Pulmonary artery endothelial cell (primary cell): ENCODE data around the gene MGLL. TPM values are rescaled to one million over a fixed set of nuclear protein-coding genes. Genes with fewer than 3 reads are reported as not detected.

ENCODE experiments used
- DNase-seq: peaks from one replicate; pipeline ENCODE4 v3.0.0-alpha.2; 2011; ENCODE audit warnings: low read depth, low spot score
- total RNA-seq: library from RNA; depleted of rRNA; stranded (reverse); fragments of >200 nt; gene quantifications from 2 replicates; pipeline ENCODE4 v1.2.3, GENCODE V29; 2014

MGLL gene
- total RNA-seq, 1 donor from 2014 or later = 82.6 TPM

DNA sequence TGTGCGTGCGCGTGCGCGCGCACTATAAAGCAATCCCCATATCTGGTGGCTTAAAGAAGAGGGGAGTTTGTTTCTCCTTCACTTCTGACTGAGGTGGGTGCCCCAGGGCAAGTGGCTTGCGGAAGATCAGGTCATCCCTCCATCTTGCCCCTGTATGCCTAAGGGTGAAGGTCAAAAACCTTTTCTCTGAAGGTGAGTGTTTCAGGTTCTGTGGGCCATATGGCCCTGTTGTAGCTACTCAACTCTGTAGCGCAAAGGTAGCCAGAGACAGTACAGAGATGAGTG is 144.1 kb downstream of the MGLL start:
- DNase-seq = no peak

DNA sequence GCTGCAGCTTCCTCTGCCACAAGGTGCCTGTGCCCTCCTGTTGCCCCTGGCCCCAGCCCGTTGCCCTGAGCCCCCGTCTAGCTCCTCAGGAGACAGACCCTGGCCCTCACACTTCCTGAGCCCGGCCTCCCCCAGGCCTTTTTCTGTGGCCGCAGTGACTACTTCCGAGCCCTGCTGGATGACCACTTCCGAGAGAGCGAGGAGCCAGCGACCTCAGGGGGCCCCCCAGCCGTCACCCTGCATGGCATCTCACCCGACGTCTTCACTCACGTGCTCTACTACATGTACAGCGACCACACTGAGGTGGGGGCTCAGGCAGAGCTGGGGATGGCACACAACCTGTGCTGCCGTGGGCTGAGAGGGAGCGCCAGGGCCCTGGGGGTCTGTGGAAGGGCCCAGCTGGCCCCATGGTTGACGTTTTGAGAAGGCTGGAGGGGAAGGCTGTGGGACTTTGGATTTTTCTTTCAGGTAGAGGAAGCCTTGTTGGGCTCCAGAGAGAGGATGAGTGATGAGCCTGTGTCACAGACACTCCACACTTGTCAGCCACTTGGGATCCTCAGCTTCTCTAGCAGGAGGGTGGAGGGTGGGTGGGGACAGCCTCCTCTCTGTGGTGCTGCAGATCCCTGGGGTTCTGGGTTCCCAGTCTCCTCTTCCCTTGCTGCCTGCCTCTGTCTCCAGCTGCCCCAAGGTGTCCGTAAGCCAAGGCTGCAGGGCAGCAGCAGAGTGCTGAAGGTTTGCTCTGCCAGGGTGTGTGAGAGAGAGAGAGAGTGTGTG is 144.6 kb downstream of the MGLL start:
- no peak for DNase-seq

DNA sequence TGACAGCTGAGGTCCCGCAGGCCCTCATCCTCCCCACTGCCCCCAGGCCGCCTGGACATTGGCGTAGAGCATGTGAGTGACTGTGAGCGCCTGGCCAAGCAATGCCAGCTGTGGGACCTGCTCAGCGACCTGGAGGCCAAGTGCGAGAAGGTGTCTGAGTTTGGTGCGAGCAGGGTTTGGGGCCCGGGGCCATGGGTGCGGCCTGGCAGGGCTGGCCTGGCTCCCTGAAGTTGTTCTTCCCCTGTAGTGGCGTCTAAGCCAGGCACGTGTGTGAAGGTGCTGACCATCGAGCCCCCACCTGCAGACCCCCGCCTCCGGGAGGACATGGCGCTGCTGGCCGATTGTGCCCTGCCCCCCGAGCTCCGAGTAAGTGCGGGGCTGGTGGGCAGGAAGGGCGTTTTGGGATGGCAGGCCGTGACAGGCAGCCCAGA is 145.4 kb downstream of the MGLL start:
- no peak for DNase-seq

DNA sequence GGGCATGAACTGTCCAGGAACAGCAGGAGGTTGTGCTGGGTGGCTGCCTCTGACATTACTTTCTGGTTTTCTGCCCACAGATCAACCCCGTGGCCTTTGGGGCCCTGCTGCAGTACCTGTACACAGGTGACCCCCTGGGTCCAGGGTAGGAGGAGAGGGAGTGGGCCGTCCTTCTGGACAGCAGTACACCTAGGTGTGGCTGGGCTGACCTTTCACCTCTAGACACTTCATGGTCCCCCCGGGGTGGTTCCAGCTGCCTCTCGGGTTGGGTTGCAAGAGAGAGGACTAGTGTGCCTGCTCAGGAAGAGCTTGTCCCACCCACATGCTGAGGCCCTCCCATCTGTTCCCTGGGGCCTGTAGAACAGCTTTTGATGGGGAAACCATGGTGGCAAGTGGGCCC is 145.9 kb downstream of the MGLL start:
- DNase-seq = no peak

DNA sequence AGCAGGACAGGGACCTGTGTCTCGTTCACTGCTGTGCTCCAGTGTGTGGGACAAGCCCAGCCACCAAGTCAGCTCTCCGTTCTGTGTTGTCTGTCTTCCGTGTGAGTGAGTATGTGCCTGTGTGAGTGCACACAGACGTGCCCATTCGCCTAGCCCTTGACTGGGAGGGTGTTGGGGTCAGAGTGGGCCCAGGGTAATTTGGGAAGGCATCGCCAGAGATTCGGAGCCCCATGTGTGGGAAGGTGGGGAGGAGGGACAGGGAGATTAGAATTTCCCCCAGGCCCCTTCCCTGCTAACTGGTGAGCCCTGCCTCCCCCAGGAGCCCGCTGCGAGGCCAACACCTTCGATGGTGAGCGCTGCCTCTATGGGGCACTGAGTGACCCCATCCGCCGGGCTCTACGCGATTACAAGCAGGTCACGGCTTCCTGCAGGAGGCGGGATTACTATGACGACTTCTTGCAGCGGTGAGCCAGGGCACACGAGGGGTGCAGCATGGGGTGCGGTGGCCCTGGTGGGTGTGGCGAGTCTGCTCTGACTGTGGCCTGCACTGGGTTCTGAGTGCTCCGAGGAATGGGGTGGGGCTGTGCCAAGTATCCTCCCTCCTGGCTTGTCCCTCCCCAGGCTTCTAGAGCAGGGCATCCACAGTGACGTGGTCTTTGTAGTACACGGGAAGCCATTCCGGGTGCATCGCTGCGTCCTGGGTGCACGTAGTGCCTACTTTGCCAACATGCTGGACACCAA is 146.5 kb downstream of the MGLL start:
- DNase-seq = no peak

DNA sequence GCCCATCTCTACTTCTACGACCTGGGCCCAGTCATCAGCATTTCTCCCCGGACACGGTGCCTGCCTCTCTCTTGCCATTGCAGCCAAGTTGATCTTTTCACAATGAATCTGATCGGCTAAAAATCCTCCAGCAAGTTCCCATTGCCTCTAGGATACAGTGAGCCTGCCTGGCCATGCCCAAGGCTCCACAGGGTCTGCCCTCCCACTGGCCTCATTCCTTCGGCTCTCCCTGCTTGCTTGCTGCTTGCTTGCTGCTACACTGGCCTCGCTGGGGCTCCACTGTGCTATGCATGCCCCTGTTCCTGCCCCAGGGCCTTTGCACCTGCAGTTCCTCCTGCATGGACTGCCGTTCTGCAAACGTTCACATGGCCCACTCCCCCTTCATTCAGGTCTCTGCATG is 147.5 kb downstream of the MGLL start:
- DNase-seq = no peak

DNA sequence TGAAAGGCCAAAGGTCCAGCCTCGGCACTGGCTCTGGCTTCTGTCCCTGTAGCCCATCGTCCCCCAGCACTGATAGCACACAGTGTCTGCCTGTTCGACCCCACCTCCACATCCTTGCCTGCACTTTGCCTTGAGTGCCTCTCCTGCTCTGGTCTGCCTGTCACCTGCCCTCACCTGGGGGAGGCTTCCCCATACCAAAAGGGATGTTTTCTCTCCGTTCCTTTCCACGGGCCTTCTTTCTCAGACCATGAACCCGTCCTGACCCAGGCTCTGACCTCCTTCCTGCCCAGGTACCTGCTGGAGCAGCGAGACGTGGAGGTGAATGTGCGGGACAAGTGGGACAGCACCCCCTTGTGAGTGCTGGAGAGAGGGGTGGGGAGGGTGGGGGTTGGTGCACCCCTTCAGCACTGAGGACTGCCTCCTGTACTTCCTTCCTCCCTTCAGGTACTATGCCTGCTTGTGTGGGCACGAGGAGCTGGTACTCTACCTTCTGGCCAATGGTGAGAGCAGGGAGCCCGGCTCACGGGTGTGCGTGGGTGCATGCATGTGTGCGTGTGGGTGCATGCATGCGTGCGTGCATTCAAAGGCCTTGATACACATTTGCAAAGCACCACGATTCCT is 148.1 kb downstream of the MGLL start:
- DNase-seq = no peak

DNA sequence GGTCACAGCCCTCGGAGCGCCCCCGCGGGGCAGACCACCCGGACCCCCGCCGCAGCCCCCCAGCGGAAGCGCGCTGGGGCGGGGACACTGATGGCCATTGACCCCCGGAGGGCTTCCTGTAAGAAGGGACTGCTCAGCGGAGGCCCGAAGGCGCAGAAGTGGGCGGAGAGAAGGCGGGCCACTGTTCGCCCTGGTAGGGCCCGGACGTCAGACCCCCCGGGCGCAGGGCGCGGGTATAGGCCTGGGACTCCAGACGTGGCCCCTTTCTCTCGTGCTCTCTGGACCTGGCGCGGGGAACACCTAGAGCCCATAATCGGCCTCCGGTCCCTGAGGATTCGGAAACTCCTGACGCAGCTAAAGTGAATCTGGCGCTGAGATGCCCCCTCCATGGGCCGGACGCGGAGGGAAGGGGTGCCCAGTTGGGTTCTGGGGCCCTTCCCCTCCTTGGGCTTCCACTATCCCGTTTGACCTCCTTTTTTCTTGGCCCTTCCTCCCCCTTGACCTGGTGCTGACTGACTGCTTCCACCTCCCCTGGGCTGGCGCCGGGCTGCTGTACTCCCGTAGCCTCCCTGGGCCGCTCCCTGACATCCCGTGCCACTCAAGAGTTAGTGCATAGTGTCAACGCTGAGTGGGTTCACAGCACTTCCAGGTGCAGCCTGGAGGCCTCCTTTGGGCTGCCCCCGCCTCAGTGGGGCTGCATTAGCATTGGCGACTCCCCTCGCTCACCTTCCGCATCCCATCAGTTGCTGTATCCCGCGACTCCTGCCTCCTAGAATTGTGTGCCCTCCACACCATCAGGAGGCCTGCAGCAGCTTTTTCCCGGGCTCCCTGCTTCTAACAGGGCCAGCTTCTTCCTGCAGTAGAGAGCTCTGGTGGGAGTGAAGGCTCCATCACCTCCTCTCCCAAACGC is 148.9 kb downstream of the MGLL start:
- no peak for DNase-seq

DNA sequence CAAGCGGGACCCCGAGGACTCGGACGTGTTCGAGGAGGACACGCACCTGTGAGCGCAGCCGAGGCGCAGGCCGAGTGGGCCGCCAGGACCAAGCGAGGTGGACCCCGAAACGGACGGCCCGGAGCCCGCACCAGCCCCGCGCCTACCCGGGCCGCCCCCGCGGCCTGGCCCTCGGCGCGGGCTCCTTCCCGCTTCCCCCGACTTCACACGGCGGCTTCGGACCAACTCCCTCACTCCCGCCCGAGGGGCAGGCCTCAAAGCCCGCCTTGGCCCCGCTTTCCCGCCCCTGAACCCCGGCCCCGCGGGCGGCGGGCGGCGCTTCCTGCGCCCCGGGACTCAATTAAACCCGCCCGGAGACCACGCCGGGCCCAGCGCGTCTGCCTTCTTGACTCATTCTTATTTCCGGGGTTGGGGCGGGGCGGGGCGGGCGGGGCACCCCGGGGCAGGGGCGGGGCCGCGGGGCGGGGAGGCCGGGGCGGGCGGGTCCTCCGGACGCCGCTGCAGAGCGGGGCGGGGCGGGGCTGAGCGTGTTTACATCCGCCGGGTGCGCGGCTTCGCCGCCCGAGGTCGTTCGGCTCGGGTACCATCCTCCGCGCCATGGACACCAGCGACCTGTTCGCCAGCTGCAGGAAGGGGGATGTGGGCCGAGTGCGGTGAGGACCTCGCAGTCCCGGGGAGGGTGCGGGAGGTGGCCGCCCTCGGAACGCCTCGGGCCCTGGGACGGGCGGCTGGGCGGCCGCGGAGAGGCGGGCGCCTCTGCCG is 149.7 kb downstream of the MGLL start, which contains the start of gene ABTB1:
Gene ABTB1 (plus strand): TSS at position 524 of the 762 bp plus-strand sequence. CDS start 74 bp downstream, at position 598.
- DNase-seq = no peak

DNA sequence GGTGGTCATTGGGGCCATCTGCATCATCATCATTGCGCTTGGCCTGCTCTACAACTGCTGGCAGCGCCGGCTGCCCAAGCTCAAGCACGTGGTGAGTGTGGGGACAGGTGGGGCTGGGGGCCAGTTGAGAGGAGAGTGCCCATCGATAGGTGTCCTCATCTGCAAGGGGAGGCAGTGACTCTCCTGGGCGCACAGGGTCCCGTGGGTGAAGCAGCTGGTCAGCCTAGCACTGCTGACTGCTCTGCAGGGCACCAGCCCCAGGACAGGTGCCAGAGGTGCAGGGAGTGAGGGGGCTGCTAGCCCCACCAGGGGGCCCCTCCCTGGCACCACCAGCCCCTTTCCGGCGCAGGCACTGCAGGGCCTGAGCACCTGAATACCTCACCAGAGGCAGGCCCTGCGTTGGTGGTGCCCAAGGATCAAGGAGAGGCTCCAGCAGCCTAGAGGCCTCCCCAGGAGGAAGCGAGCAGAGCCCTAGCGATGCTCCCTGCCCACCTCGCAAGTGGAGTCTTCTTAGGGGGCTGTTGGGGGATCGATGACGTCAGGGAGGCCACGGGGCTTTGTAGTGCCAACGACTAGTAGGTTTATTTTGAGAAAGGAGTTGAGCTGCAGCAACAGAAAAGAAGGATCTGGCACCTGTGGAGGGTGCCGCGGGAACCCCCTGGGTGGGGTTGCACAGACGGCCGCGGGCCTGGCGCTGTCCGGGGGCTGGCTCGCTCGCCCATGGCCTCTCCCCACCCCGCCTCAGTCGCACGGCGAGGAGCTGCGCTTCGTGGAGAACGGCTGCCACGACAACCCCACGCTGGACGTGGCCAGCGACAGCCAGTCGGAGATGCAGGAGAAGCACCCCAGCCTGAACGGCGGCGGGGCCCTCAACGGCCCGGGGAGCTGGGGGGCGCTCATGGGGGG is 150.5 kb downstream of the MGLL start:
- no peak for DNase-seq

DNA sequence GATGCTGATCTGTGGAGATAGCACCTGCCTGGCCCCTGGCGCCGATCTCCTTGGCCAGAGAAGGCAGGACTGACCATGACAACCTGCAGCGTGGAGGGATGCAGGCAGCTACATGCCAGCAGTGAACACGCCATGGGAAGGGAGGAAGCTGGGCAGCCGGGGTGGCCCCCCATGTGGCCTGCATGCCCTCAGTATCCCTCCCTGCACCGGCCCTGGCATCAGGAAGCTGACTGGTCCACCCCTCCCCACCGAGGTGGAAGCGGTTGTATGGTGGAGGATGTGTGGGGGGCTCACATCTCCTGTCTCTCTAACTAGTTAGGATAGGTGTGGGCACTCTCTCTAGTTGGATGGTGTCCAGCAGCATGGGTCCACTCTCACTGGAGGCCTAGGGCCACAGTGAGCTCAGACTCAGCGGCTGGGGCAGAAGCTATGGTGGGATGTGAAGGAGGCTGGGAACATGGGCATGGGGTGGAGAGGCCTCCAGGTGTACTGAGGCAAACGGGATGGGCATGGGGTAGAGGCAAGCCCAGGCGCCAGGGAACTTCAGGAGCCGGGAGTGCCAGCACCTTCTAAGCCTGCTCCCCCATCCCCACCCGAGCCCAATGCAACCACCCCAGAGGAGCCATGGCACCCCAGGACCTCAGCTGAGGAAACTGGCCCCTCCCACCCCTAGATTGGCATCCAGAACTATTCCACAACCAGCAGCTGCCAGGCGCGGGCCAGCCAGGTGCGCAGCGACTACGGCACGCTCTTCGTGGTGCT is 151.4 kb downstream of the MGLL start:
- DNase-seq = no peak

DNA sequence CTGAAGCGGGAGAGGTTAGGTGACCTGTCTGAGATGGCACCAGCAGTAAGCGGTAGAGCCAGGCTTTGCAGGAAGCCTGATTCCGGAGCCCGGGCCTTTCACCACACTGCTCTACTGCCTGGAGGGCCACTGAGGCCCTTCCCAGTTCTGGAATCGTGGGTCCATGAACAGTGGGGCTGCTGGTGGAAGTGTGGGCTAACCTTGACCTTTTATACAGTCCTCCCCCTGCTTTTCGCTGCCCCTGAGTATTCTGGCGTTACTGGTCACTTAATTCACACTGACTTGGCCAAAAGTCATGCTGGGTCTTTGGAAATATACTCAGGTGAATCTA is 152.1 kb downstream of the MGLL start:
- no peak for DNase-seq

DNA sequence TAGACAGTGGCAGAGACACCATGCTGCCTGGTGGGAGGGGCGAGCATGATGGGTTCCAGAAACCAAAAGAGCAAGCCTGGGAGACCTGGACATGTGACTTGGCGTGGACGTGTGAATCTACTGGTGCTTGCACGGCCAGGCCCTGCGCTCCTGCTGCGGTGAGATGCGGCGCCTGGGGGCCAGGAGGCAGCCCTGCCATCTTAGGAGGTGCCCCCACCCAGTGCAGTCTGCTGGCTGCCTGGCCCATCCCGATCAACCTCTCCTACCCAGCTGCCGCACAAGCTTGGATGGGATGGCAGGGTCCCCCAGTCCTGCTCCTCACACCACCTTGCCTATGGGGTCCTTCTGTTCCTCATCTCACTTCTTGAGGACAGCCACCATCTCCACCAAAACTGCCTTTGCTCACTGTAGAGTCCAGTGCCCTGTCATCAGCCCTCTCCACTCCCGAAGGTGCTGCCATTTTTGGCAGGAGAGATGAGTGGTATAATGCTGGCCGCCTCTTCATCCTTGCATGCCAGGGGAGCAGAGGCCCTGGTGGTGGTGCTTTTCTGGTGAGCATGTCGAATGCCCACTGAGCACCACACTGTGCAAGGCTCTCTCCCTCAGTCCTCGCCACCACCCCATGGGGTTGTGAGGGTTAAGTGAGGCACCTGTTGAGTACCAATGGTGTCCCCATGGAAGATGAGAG is 152.6 kb downstream of the MGLL start:
- no peak for DNase-seq

DNA sequence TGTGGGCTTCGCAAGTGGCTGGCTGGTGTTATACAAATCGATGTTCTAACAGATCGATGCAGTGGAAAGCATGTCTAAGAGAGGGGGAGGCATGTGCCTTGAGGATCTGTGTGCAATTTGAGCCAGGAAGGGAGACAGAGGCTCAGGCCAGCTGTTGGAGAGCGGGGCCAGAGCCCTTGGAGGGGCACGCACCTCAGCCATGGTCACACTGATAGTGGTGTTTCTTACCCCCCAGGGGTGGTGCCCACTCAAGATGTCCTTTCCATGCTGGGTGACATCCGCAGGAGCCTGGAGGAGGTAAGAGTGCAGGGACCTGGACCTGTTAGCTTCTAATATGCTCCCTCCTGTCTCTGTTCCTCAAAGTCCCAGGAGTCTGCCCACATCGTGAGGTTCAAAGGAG is 153.4 kb downstream of the MGLL start:
- DNase-seq = no peak

DNA sequence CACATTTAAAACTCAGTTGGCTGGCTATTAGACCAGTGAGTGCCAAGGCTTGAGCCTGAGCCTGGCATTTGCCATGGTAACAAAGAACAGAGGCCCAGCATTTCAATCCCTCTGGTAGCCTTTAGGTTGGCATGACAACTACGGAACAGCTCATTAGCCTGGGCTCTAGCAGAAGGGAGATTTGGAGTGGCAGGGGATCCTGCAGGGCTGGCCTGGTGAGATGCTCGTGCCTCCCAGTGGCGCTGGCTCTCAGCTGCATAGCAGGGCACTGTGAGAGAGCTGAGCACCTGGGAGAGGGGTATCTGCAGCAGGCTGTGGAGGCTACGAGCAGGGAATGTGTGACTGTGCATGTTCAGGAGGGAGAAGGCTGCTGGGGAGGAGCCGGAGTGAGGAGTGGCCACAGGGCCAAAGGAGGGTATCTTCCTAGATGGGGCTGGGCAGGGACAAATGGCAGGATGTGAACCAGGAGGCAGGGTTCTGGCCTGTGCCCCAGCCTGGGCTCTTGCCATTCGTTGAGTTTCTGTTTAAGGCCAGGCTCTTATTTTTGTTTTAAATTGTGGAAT is 155.1 kb downstream of the MGLL start:
- no peak for DNase-seq

DNA sequence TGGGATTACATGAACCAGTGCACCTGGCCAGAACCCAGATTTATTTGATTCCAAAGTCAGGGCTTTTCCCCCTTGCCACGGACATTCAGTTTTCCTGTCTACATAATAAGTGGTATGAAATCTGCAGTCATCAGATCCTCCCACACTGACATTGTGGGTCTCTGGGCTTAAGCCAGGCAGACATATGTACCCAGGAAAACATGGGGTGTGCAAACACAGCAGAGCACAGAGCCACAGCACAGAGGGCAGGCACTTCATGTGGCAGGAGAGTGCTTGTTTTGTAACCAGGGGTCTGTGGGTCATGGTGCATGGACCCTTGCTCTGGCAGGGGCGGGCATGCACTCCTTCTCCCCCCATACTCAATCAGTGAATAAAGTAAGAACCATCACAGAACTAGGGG is 155.6 kb downstream of the MGLL start:
- DNase-seq = no peak

DNA sequence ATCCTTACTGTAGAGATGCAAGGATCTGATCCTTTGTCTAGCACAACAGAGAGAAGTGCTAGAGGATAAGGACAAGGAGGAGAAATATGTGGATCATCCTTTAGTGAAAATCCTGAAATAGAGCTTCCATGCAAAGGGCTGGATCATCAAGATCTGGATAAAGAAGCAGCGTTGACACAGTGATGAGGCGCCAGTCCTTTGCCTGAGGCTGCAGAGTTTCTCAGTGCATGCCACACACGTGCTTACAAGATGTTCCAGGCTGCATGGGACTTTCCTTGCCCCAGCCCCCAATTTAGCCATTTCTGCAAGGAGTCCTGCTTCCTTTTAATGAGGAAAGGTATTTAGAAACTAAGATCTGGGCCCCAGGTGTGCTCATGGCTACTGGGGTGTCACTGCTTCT is 156.7 kb downstream of the MGLL start:
- DNase-seq = no peak

DNA sequence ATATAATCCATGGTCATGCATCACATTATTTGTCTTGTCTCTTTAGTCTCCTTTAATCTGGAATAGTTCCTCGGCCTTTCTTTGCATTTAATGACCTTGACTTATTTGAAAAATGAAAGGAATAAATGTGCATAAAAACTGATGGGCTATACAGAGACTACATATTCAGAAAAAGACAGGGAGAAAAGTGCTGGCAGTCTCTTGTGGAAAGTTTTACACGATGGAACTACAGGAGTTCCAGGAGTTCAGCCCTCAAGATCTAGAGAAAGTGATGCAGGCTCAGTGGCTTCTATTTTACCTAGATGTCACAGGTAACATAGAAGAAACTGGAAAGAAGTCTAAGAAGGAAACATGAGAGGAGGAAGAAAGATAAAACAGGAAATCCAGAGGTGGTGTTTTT is 157.2 kb downstream of the MGLL start:
- no peak for DNase-seq
